Measurements from ENCODE around the gene IFNA13. TPM values are rescaled to one million over a fixed set of nuclear protein-coding genes. Genes with fewer than 3 reads are reported as not detected.

IFNA13 gene
- total RNA-seq, 1 donor from 2014 or later: not detected

DNA sequence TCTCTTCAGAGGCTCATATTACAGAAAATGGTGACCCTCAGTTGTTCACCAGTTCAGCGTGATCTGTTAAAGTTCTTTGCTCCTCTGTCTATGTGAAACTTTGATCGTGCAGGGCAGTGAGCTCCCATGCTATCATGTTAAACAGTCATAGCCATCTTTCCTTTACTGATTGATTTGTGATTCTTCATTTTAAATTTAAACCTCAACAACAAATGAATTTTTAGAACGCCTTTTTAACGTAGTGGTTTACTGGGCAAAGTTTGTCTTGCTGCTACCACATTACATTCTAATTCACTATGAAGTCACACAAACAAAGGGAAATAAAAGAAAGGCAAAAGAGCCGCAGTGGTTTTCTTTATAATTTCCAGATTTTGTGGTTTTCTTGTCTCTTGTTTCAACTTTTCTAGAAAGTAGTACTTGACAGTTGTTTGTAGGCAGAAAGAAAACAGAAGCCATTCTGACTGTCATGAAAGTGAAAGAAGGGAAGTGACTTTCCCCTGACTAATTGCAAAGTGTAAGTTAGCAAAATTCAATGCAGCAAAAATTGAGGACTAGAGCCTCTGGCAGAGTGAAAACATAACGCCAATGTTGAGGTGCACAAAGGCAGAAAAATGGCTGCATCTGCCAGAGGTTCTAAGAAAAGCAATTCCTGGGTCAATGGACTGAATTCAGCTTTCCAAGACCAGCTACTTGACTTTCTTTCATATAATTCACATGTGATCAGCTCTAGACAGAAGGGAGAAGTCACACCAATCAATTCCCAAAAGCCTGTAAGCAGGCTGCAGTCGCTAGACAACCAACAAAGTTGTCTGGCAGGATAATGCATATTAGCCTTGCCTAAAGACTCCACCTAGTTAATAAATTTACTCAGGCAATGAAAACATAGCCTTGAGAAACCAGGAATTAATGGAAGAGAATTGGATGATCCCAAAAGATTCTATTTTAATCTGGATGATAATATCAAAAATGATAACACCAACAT, 10.1 kb downstream of the IFNA13 start:
- no peak for DNase-seq

DNA sequence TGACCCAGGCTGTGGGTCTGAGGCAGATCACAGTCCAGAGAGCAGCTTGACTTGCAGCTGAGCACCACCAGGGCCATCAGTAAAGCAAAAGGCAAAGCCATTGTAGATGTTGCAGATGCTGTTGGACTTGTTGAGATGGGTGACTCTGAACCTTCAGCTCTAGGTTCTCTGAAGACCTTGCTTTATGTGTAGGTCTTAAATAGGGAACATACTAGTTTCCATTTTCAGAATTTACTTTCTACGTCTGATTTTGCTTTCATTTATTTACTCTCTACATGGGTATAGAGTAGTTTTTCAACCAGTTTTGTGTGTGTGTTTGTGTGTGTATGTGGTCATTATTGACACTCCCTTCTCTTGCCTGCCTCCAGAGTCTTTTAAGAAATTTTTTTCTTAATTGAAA, 17.1 kb downstream of the IFNA13 start, which contains the start of gene IFNA6:
IFNA6 (minus strand) TSS at position 101 of the 400 bp plus-strand sequence; CDS start at position 101, 0 bp downstream.
- DNase-seq: no peak

DNA sequence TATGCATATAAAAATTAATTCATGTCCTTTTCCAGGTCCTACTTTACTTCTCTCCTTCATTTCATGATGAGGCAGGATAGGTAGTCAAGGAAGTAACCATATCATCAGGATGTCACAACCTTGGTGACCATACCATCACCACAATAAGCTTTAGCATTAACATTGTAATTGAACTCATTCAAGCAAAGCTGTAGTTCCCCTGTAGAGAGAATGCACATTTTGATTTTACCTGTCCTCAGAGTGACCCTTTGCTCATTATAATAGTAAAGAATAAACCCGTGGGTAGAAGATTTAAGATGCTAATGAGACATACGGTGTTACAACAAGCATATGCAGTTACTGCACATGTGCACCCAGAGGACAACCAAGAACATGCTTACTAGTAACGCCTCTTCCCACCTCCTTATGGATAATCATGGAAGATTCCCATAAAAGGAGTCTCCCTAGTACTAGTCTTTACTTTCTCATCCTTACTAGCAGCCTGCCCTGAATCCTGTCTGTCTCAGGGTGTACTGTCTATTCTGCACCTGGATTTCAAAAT, 19.4 kb downstream of the IFNA13 start:
- no peak for DNase-seq

DNA sequence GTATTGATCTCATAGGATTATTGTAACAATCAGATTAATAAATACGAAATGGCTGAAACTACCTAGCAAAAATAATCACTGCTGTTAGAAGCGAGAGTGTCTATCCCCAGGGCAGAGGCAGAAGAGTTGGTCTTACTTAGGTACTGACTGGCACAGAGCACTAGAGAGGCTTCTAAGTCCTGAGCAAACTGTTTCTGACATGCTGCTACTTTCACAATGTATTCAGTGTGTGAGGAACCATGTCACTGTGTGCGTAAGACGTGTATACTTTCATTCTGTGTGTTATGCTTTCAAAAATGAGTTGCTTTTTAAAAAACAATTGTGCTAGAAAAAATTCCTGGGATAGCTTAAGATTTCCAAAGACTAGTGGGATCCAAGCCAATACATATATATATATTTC, 27.1 kb downstream of the IFNA13 start:
- no peak for DNase-seq

DNA sequence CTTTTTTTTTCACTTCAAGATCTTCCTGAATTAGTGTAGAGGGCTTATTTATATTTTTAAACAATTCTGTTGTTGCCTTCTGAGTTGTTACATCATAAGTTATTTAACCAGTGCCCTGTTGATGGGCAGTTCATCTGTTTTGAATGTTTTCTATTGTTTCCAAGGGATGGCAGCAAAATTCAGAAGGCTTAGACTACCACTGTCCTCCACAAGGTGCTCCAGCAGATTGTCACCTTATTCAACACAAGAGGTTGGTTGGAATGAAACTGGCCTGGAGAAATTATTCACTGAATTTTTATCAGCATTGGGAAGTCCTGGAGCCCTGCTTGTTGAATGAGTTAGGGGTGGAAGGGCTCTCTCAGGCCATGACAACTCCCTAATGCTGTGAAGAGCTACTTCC, 31.4 kb downstream of the IFNA13 start:
- DNase-seq: no peak

DNA sequence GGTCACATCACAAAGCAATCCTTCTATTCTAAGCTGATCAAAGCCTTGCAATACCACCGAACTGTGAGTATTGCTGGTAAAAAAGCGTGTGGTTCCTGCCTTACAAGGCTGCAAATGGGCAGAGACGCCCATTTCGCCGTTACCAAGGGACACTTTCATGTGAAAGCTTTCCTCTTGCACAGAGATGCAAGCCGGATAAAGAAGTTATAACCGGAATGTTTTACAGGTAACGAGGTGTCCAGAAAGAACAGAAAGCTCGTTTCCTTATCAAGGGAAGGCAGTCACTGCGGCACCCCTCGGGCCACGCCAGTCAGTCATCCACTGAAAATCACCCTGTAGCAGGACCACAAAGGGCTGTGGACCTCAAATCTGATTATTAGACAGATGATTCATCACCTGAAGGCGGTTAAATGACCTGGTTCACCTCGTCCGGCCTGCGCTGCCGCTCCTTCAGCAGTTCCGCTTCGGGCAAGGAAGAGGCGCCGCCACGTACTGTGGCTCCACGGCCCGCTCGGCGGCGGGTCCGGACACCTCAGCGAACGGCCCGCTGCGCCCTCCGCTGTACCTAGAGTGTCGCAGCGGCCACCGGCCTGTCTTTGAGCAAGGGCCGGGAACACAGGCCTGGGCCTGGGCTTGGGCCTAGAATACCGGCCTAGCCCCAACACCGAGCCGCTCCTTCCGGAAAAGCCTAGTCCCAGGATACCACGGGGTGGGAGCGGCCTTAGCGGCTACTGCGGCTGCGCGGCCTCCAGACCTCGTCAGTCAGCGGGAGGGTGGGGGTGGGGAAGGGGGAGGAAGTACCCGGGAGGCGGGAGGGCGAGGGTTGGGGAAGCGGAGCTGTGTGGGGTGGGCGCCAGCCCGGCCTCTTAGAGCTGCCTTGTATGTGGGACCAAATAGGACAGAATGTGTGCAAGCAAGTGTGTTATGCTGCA, 32.9 kb downstream of the IFNA13 start, which contains the start of gene KLHL9:
KLHL9 (minus strand) TSS at position 704 of the 932 bp plus-strand sequence; CDS start at position 159, 545 bp downstream.
- peak; percentile 93 for DNase-seq

DNA sequence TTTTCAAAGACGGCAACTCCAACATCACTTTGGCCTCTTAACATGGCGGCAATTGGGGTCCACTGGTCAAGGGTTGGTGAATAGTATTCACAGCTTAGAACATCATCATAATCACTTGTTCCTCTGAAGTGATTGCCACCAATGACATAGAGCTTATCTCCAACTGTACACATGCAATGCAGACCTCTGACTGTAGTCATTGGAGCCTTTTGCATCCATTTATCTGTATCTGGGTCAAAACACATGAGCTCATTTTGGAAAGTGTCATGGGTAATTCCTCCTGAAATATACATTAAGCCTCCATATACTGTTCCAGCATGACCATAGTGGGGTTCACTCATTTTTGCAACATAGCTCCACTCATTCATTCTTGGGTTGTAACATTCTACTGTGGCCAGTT, 34.6 kb downstream of the IFNA13 start:
- no peak for DNase-seq

DNA sequence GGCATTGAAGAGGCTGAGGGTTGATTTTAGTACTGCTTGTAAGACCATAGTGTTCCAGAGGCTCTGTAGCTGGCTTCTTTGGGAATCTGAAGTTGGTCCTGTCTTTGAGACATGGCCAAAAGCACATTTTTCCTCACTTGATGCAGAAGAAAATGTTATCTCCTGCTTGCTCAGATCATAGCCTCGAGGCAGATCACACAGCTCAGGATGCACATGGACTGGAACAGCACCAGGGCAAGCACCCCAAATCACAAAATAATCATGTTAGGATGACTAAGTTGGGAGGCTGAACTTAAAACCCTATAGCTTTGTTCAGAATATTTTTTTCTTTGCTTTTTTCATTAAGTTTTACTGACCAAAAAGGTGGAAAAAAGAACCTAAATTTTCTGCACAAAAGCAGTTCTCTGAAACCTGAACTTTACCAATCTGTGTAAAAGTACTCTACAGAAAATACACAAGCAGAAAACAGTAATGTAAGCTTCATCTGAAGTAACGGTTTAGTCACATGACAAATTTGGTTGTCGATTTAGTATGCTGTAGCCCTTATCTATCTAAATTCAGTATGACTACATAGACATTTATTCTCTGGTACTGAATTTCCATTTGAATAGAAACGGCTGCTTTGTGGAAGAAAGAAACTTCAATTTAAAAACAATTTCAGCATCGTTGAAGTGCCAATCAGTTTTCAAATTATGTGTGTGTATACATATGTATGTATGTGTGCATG, 36.0 kb downstream of the IFNA13 start:
- DNase-seq: no peak

DNA sequence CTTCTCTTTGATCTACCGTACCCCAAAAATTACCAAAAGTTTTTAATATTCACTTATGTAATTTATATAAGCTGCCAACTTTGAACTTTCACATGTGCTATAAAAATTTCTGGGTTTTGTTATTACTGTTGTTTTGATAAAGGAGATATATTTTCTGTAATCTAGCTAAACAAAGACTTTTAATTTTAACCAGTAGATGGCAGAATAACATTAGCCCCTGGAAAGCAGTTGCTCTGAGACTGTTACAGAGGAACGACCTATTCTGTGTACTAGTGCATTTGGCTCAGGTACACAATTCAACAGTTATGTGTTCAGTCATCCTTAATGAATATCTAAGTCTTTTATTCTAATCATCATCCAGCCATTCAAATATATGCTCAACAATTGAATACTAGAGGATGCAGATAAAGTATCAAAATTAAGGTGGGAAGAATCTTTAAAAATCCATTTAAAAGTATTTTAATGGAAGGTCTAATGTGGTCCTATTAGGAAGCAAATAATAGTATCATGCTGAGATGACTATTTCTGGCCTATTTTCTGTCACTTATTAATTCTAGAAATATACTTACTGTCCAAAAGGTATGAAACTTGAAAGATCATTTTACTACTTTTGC, 41.2 kb downstream of the IFNA13 start:
- DNase-seq: peak; percentile 65

DNA sequence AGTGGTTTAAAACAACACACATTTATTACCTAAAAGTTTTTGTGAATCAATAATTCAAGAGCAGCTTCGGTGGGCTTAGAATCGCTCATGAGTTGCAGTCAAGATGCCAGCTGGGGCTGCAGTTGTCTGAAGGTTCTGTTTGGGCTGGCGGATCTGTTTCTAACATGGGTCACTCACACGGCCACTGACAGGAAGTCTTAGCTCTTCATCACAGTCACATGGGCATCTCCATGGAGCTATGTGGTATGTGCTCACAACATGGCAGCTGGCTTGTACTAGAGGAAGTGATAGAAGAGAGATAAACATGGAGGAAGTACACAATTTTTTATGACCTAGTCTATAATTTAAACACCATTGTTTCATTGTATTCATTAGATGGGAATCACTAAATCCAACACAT, 43.8 kb downstream of the IFNA13 start:
- DNase-seq: peak; percentile 44

DNA sequence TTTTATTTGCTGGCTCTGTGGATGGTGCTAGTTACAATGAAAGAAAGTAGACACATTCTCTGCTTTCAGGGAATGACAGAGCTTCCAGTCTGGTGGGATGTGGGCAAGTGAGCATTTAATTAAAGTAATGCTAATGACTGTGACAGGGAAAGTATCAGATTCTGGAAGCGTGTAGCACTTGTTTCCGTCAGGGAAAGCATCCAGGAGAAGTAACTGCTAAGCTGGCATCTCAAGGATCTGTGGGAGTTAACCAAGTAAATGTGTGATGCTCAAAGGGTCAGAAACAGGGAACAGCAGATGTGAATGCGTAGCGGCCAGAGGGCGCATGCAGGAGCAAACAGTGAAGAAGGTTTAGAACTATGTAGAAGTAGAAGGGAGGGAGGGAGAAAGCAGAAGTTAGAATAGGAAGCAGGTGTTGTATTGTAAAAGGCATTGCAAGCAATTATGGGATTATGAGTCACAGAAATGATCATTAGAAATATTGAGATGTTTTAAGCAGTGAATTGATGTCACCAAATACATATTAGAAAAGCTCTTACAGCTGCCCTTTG, 44.9 kb downstream of the IFNA13 start:
- DNase-seq: no peak

DNA sequence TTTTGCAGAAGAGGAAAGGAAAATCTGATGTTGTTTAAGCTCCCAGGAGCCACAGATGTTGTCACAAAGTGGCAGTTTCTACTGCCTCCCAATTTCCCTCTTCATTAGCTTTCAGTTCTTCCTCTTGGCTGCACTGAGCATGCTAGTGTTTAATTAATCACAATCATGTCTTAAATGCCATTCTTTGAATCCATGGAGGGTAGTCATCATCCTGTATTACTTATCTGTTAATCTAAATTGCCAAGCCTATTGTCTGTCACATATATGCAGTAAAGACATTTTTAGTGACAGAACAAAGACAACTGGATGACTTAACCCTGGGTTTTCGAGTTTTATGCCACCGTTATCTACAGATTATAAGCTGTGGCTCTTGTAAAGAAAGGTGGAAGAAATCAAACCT, 47.4 kb downstream of the IFNA13 start:
- peak; percentile 17 for DNase-seq

DNA sequence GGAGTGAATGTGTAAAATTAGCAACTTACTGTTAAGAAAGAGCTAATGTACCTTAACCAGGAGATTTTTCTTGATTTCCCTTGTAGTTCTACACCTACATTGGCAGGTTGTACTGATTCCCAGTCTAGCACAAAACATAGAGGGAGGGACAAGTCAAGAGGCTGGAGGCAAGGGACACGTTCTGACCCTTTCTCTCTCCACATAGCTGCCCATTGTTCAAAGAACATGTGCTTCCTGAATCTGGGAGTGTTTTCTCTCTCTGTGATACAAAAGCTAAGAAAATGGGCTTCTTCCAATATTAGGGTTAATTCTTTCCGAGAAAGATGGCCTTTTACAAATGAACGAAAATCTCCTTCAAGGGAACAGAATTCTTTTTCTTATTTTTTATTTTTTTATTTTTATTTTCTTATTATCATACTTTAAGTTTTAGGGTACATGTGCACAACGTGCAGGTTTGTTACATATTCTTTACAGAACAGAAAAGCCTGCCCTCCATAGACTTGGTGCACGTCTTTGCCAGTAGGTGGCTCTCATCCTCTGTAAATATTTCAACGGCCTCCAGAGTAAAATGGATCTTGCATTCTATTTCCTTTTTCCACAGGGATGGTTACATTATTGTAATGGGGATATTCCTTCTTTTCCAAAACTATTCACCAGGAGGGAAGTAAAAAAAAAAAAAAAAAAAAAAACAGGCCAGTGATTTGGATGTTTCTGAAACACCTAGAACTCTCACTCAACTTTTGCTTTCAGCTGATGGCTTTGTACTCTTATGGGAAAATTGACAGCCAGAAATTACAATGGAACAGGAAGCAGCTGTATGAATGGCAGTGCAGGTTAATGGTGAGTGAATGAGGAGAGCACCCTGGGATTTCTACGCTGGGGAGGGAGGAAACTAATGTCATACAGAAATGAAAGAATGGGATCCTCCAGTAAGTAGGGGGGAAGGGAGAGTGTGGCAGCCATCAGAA, 49.6 kb downstream of the IFNA13 start:
- DNase-seq: peak; percentile 87

Other genes with a start within 250 kb of the IFNA13 start
- gene IFNW1, start 226.2 kb downstream of the IFNA13 start, total RNA-seq: not detected in 2 replicates
- not detected in 2 replicates for gene IFNA21, start 201.4 kb downstream of the IFNA13 start, total RNA-seq
- gene IFNA4, start 180.5 kb downstream of the IFNA13 start, total RNA-seq: not detected in 2 replicates
- gene IFNA7, start 165.9 kb downstream of the IFNA13 start, total RNA-seq: not detected in 2 replicates
- gene IFNA10, start 160.9 kb downstream of the IFNA13 start, total RNA-seq: not detected in 2 replicates
- not detected in 2 replicates for gene IFNA16, start 150.7 kb downstream of the IFNA13 start, total RNA-seq
- not detected in 2 replicates for gene IFNA17, start 139.8 kb downstream of the IFNA13 start, total RNA-seq
- not detected in 2 replicates for gene IFNA14, start 128.1 kb downstream of the IFNA13 start, total RNA-seq
- 0.09 TPM in 1 of 2 replicates, not detected in the other for gene IFNA5, start 62.7 kb downstream of the IFNA13 start, total RNA-seq
- gene KLHL9, start 32.7 kb downstream of the IFNA13 start, total RNA-seq: 44.2 and 45.3 TPM in 2 replicates
- not detected in 2 replicates for gene IFNA6, start 17.2 kb downstream of the IFNA13 start, total RNA-seq
- not detected in 2 replicates for gene IFNA2, start 17.3 kb upstream of the IFNA13 start, total RNA-seq
- gene IFNA8, start 41.1 kb upstream of the IFNA13 start, total RNA-seq: not detected in 2 replicates
- not detected in 2 replicates for gene IFNA1, start 72.4 kb upstream of the IFNA13 start, total RNA-seq
- 0.05 and 0.17 TPM in 2 replicates for gene IFNE, start 114.3 kb upstream of the IFNA13 start, total RNA-seq

Measured in dermis blood vessel endothelial cell (primary cell).